OCI-LY7 (cell line): Measurements from ENCODE around the gene SERPINB10. TPM values are rescaled to one million over a fixed set of nuclear protein-coding genes. Genes with fewer than 3 reads are reported as not detected.
A peak's percentile ranks its signal among the peaks of the same experiment; 100 is the strongest.

Source experiments
- BruUV-seq: library from RNA; stranded (reverse); fragments of 400-500 nt; replicated peaks from 2 replicates; lab custom pipeline; 2021; lab: Mats Ljungman, UMichigan
- CTCF ChIA-PET: fragments of 300-600 bp; sonication (Branson Sonifier 250); formaldehyde crosslinking; loops from one replicate; lab custom pipeline; 2022; ENCODE audit warnings: antibody characterized with exemption; ENCODE audit not compliant: unreplicated experiment; lab: Charles Lee
- POLR2A ChIA-PET: fragments of 300-600 bp; sonication (Branson Sonifier 250); formaldehyde crosslinking; loops from one replicate; lab custom pipeline; 2022; ENCODE audit warnings: antibody characterized with exemption; lab: Charles Lee
- DNase-seq: peaks from one replicate; pipeline ENCODE4 v3.0.0-alpha.2; 2015; ENCODE audit warnings: low spot score
- H2AFZ ChIP-seq: fragments of 200-600 bp; sonication (generic), shearing (Covaris generic); 2 replicates; pipeline ENCODE4 v1.6.1; 2014; ENCODE audit warnings: mild to moderate bottlenecking, antibody characterized with exemption, low read length, moderate library complexity
- H3K27ac ChIP-seq: fragments of 200-600 bp; sonication (generic); 2 replicates; pipeline ENCODE4 v1.5.1; 2014; ENCODE audit warnings: mixed run types, low read depth, mild to moderate bottlenecking, moderate library complexity, low read length, inconsistent platforms; ENCODE audit not compliant: poor library complexity, severe bottlenecking
- H3K36me3 ChIP-seq: fragments of 200-600 bp; sonication (generic); 2 replicates; pipeline ENCODE4 v1.6.1; 2014; ENCODE audit warnings: mild to moderate bottlenecking, antibody characterized with exemption, low read length, moderate library complexity, mixed read lengths; ENCODE audit not compliant: insufficient read depth
- H3K4me1 ChIP-seq: fragments of 200-600 bp; sonication (generic); 2 replicates; pipeline ENCODE4 v1.5.1; 2014; ENCODE audit warnings: mild to moderate bottlenecking, low read length; ENCODE audit not compliant: insufficient read depth, poor library complexity, severe bottlenecking
- H3K4me2 ChIP-seq: fragments of 200-600 bp; sonication (generic); 2 replicates; pipeline ENCODE4 v1.6.1; 2014; ENCODE audit warnings: mild to moderate bottlenecking, low read length
- H3K4me3 ChIP-seq: fragments of 200-600 bp; sonication (generic); 2 replicates; pipeline ENCODE4 v1.5.1; 2014; ENCODE audit warnings: mild to moderate bottlenecking, low read depth, low read length; ENCODE audit not compliant: poor library complexity, severe bottlenecking
- H3K79me2 ChIP-seq: fragments of 200-600 bp; sonication (generic); 2 replicates; pipeline ENCODE4 v1.6.1; 2016; ENCODE audit warnings: low read depth, mild to moderate bottlenecking, low read length, moderate library complexity, mixed read lengths; ENCODE audit not compliant: insufficient read depth
- H3K9me2 ChIP-seq: fragments of 200-600 bp; sonication (generic); 2 replicates; pipeline ENCODE4 v1.6.1; 2016; ENCODE audit warnings: mild to moderate bottlenecking, low read length, mixed read lengths; ENCODE audit not compliant: insufficient read depth
- H3K9me3 ChIP-seq: fragments of 200-600 bp; sonication (generic); 2 replicates; pipeline ENCODE4 v1.6.1; 2014; ENCODE audit warnings: mild to moderate bottlenecking, mixed run types, low read length, mixed read lengths
- H4K20me1 ChIP-seq: fragments of 200-600 bp; sonication (generic); 2 replicates; pipeline ENCODE4 v1.6.1; 2014; ENCODE audit warnings: mild to moderate bottlenecking, antibody characterized with exemption, low read length, moderate library complexity, mixed read lengths; ENCODE audit not compliant: insufficient read depth
- EZH2phosphoT487 ChIP-seq: fragments of 200-600 bp; sonication (generic); IDR thresholded peaks from 2 replicates; pipeline ENCODE4 v1.6.1; 2018; ENCODE audit warnings: low read depth, borderline replicate concordance, mild to moderate bottlenecking, mixed run types, antibody characterized with exemption, low read length, moderate library complexity, mixed read lengths
- intact Hi-C: fragments of 100-400 bp; cut with micrococcal nuclease; formaldehyde crosslinking; loops from one replicate; pipeline ENCODE4 v1.10.0; 2022; ENCODE audit not compliant: unreplicated experiment
- total RNA-seq, 2 experiments: library from RNA; depleted of rRNA in 1 of 2; stranded (reverse); fragments of >200 nt in 1 of 2; shearing (Covaris generic) in 1 of 2; gene quantifications; 2 replicates each; pipeline ENCODE4 v1.2.3, GENCODE V29; 2014 to 2022
- TF ChIP-seq, protein P1 (sequence below): fragments of 200-600 bp; sonication (generic); conservative IDR thresholded peaks from 2 replicates; pipeline ENCODE4 v1.5.1; 2014; ENCODE audit warnings: mild to moderate bottlenecking, antibody characterized with exemption, low read length, moderate library complexity, mixed read lengths

Gene SERPINB10
- total RNA-seq, 2 experiments from 2014 or later = not detected

- no peaks in the 10 kb centered on the region for H3K36me3 ChIP-seq
- H3K79me2 ChIP-seq = no peaks in the 10 kb centered on the region
- POLR2A ChIA-PET = interaction anchor here (0.7 kb wide), 2 partner anchors 22 to 455 kb away, joined by 3 read pairs; no protein-coding TSS in a partner anchor
- peak within 1 kb of the TSS; percentile 76 for H3K4me3 ChIP-seq
- DNase-seq = peak; percentile 69
- H4K20me1 ChIP-seq = no peaks in the 10 kb centered on the region
- BruUV-seq = no TSS peak
- no peak for TF ChIP-seq EZH2phosphoT487
- CTCF ChIA-PET = no interaction called here
- H3K4me2 ChIP-seq = peak within 1 kb of the TSS; percentile 83
- H3K9me2 ChIP-seq = no peaks in the 10 kb centered on the region
- peak within 1 kb of the TSS; percentile 86 for H2AFZ ChIP-seq
- intact Hi-C loops = no loop called here
- no peaks in the 10 kb centered on the region for H3K9me3 ChIP-seq
- peak within 1 kb of the TSS; percentile 39 for H3K27ac ChIP-seq
- H3K4me1 ChIP-seq = peaks cover 6% of the 10 kb centered on the region
Measured at GRCh38 chr18:63969942-63970808, 62.4 kb downstream of the SERPINB10 start, which contains the start of gene SERPINB8. Gene SERPINB8 (plus strand): TSS chr18:63970081. CDS start chr18:63978309, 8,228 bp downstream.

DNA sequence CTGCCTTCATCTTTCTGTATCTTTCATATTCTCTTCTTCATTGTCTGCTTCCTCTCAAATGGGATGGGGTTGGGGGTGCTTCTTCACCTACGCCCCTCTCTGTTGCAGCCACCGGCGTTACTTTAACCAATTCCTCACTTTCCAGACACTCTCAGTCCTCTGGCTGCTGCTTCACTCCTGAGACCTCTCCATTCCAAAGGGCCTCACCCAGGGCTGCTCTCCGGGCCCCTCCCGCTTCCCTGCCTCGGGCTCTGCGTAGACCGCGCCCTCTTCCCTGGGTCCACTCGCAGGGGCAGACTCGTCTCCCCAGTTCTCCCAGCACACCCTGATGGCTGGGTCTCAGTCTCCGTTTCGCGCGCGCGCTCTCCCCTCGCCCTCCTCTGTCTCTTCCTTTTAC, 63.0 kb downstream of the SERPINB10 start:
- Histone ChIP-seq H3K27ac (peak overlapping the region; percentile 39), H3K79me2 (no peaks in the 10 kb centered on the region), H2AFZ (peak overlapping the region; percentile 86), H3K36me3 (no peaks in the 10 kb centered on the region), H3K9me2 (no peaks in the 10 kb centered on the region), H3K9me3 (no peaks in the 10 kb centered on the region), H3K4me1 (peaks cover 12% of the 10 kb centered on the region), H4K20me1 (no peaks in the 10 kb centered on the region), H3K4me2 (peak overlapping the region; percentile 83), H3K4me3 (peak overlapping the region; percentile 76)
- DNase-seq = no peak
- intact Hi-C loops = no loop called here
- POLR2A ChIA-PET = interaction anchor here (0.7 kb wide), 2 partner anchors 22 to 456 kb away, joined by 3 read pairs; no protein-coding TSS in a partner anchor
- CTCF ChIA-PET = no interaction called here
- BruUV-seq = no TSS peak
- TF ChIP-seq, protein P1, sequence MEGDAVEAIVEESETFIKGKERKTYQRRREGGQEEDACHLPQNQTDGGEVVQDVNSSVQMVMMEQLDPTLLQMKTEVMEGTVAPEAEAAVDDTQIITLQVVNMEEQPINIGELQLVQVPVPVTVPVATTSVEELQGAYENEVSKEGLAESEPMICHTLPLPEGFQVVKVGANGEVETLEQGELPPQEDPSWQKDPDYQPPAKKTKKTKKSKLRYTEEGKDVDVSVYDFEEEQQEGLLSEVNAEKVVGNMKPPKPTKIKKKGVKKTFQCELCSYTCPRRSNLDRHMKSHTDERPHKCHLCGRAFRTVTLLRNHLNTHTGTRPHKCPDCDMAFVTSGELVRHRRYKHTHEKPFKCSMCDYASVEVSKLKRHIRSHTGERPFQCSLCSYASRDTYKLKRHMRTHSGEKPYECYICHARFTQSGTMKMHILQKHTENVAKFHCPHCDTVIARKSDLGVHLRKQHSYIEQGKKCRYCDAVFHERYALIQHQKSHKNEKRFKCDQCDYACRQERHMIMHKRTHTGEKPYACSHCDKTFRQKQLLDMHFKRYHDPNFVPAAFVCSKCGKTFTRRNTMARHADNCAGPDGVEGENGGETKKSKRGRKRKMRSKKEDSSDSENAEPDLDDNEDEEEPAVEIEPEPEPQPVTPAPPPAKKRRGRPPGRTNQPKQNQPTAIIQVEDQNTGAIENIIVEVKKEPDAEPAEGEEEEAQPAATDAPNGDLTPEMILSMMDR = no peak
- no peak for TF ChIP-seq EZH2phosphoT487

DNA sequence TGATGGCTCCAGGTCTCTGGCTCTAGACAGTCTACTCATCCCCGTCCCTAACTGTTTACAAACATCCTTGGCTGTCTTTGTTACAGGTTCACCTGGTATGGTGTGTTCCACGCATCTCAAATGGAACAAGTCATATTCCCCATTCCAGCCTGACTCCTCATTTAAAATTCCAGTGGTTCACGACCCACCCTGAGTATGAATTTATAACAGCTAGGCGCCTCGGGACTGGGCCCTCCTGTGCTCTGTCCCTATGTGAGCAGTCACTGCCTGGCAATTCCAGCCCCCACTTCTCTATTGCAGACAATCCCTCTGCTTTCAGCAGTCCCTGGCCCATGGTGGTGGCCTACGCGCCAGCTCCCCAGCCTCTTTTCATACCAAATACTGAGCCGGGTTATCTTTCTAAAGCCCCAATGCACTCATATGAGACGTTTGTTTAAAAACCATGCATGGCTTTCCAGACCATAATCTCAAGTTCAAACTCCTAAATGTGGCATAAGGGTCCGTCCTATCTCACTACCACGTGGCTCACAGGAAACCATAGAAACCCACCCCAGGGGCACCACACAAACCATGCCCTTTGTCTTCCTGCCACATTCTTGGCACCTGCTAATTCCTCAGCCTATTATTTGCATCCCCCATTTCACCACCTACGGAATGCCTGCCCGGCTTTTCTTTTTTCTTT, 63.7 kb downstream of the SERPINB10 start:
- intact Hi-C loops = no loop called here
- no peaks in the 10 kb centered on the region for H3K79me2 ChIP-seq
- H2AFZ ChIP-seq = no peak overlapping the region
- DNase-seq = no peak
- H3K4me3 ChIP-seq = peak overlapping the region; percentile 76
- no peaks in the 10 kb centered on the region for H3K36me3 ChIP-seq
- TSS peak; percentile 53 for BruUV-seq
- TF ChIP-seq, protein P1 = no peak
- TF ChIP-seq EZH2phosphoT487 = no peak
- H3K9me3 ChIP-seq = no peaks in the 10 kb centered on the region
- H3K4me1 ChIP-seq = peaks cover 13% of the 10 kb centered on the region
- H3K4me2 ChIP-seq = peak overlapping the region; percentile 83
- ChIA-PET CTCF (no interaction called here), POLR2A (no interaction called here)
- no peak overlapping the region for H3K27ac ChIP-seq
- H4K20me1 ChIP-seq = no peaks in the 10 kb centered on the region
- H3K9me2 ChIP-seq = no peaks in the 10 kb centered on the region
